Midbrain (tissue), 1 donor: ENCODE results near the gene GPATCH4.

Experiments used
- DNase-seq: peaks from one replicate; lab custom pipeline; 2025; lab: John Stamatoyannopoulos, UW

Gene GPATCH4

DNA sequence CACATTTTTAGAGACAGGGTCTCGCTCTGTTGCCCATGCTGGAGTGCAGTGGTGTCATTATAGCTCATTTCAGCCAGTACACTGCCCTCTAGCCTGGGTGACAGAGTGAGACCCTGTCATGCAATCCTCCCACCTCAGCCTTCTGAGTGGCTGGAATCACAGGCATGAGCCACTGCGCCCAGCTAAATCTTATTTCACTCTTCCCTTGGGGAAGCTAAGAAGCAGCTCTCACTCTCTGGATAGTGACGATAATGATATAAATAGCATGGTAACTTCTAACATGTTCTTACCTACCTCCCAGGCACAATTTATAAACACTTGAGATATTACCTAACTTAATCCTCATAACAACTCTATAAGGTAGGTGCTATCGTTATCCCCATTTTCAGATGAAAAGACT, 53.8 kb downstream of the GPATCH4 start:
- DNase-seq: no peak

DNA sequence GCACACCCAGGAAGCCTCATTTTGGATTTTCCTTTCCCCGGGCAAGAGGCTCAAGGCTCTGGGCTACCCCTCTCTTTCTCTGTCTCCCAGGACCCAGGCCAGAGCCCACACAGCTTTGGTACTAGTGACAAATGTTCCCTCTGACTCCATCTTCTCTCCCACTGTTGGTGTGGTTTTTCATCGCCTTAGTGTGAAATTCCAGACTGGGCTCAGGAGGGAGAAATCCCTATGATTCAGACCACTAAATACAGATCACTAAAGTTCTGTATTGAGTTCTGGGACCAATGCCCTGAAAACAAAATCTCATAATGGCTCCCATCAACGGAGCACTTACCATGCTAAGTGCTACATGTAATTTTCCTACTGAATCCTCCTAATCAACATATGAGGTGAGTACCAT, 55.0 kb downstream of the GPATCH4 start:
- no peak for DNase-seq

DNA sequence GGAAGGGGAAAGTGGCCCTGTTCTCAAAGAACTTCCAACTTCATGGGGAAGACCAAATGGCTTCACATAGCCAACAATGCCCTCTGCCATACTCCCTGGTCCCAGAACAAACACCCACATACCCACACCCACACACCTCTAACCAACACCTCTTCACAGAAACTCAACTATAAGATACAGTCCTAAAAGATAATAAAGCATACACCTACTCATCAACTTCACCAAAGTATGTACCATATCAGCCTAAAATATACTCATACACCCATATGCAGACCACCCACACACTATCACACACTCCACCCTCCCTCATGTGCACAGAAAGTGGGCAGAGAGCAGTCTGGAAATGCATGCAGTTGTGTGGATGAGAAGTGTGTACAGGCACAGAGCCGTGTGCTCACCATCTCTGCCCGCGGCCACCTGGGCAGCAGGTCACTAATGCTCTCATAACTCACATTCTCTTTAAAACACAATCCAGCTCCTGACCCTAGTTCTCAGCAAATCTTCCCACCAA, 56.6 kb downstream of the GPATCH4 start:
- DNase-seq: no peak
